SK-N-SH (cell line): ENCODE results near the gene WEE1. TPM values are rescaled to one million over a fixed set of nuclear protein-coding genes. Genes with fewer than 3 reads are reported as not detected.

ENCODE experiments used
- CTCF ChIA-PET: fragments of 300-600, 350-600 bp; formaldehyde crosslinking; extraction: SDS; loops from one replicate; lab custom pipeline; 2021; lab: Yijun Ruan, JAX
- POLR2A ChIA-PET: fragments of 350-600 bp; sonication (Branson Sonifier 250); formaldehyde crosslinking; extraction: SDS; loops from one replicate; lab custom pipeline; 2020; ENCODE audit warnings: antibody characterized with exemption, inconsistent platforms; lab: Yijun Ruan, JAX
- DNase-seq: peaks from one replicate; pipeline ENCODE4 v3.0.0; 2012
- H2AFZ ChIP-seq: fragments of 200-600 bp; sonication (generic); 2 replicates; pipeline ENCODE4 v1.8.1; 2016; ENCODE audit warnings: antibody characterized with exemption, mild to moderate bottlenecking, low read depth
- H3F3A ChIP-seq: fragments of 200-600 bp; sonication (generic); replicated peaks from 2 replicates; pipeline ENCODE3; 2016; ENCODE audit warnings: antibody characterized with exemption, mild to moderate bottlenecking; ENCODE audit not compliant: insufficient read depth
- H3K27ac ChIP-seq, 2 experiments: fragments of 200-500 bp in 1 of 2; fragments of 200-600 bp in 1 of 2; sonication (Bioruptor generic) in 1 of 2; sonication (generic), shearing (Covaris generic) in 1 of 2; 2 replicates each; pipeline versions ENCODE4 v1.5.1 to v1.6.1; 2014 to 2016; ENCODE audit warnings: low read depth in 2 of 2, inconsistent platforms in 1 of 2, low read length in 1 of 2, mild to moderate bottlenecking in 1 of 2, mixed read lengths in 1 of 2
- H3K27me3 ChIP-seq: fragments of 200-600 bp; sonication (generic), shearing (Covaris generic); 2 replicates; pipeline ENCODE4 v1.6.1; 2016; ENCODE audit warnings: mixed run types; ENCODE audit not compliant: insufficient read depth
- H3K36me3 ChIP-seq, 2 experiments: fragments of 200-500 bp in 1 of 2; fragments of 200-600 bp in 1 of 2; sonication (Bioruptor generic) in 1 of 2; sonication (generic) in 1 of 2; replicated peaks in 1 of 2; 2 replicates each; pipeline versions ENCODE3 to v1.5.1; 2014 to 2016; ENCODE audit warnings: low read length in 1 of 2, mild to moderate bottlenecking in 1 of 2; ENCODE audit not compliant: insufficient read depth in 2 of 2, control insufficient read depth in 1 of 2
- H3K4me1 ChIP-seq, 2 experiments: fragments of 200-500 bp in 1 of 2; fragments of 200-600 bp in 1 of 2; sonication (Bioruptor generic) in 1 of 2; sonication (generic), shearing (Covaris generic) in 1 of 2; 2 replicates each; pipeline versions ENCODE4 v1.5.1 to v1.6.1; 2014 to 2016; ENCODE audit warnings: low read depth in 1 of 2, low read length in 1 of 2, mixed run types in 1 of 2; ENCODE audit not compliant: insufficient read depth in 2 of 2, control insufficient read depth in 1 of 2
- H3K4me2 ChIP-seq: fragments of 200-600 bp; sonication (generic), shearing (Covaris generic); 2 replicates; pipeline ENCODE4 v1.6.1; 2017; ENCODE audit warnings: mixed run types
- H3K4me3 ChIP-seq, 2 experiments: fragments of 200-500 bp in 1 of 2; fragments of 200-600 bp in 1 of 2; sonication (Bioruptor generic) in 1 of 2; sonication (generic), shearing (Covaris generic) in 1 of 2; 2 replicates each; pipeline versions ENCODE4 v1.5.1 to v1.8.1; 2014 to 2016; ENCODE audit warnings: low read depth in 2 of 2, inconsistent platforms in 1 of 2, low read length in 1 of 2, mild to moderate bottlenecking in 1 of 2, mixed read lengths in 1 of 2, moderate library complexity in 1 of 2
- H3K79me2 ChIP-seq: fragments of 200-600 bp; sonication (generic); 2 replicates; pipeline ENCODE4 v1.8.1; 2017; ENCODE audit warnings: mild to moderate bottlenecking; ENCODE audit not compliant: insufficient read depth
- H3K9ac ChIP-seq: fragments of 200-600 bp; sonication (generic); 2 replicates; pipeline ENCODE4 v1.6.1; 2017; ENCODE audit warnings: mixed run types
- H3K9me2 ChIP-seq: fragments of 200-600 bp; sonication (generic); 2 replicates; pipeline ENCODE4 v1.6.1; 2017; ENCODE audit warnings: mixed run types
- H3K9me3 ChIP-seq: fragments of 200-600 bp; sonication (generic); 2 replicates; pipeline ENCODE4 v1.6.1; 2017; ENCODE audit warnings: mixed run types, mild to moderate bottlenecking, moderate library complexity
- H4K20me1 ChIP-seq: fragments of 200-600 bp; sonication (generic); 2 replicates; pipeline ENCODE4 v1.6.1; 2017; ENCODE audit warnings: mild to moderate bottlenecking, mixed run types; ENCODE audit not compliant: insufficient read depth
- CTCF ChIP-seq: fragments of 200-600 bp; sonication (generic); IDR thresholded peaks from 2 replicates; pipeline ENCODE4 v1.6.1; 2017; ENCODE audit warnings: antibody characterized with exemption, mild to moderate bottlenecking, moderate library complexity
- ELF1 ChIP-seq: IDR thresholded peaks from 2 replicates; pipeline ENCODE4 v1.4.0; 2012
- EZH2phosphoT487 ChIP-seq: fragments of 200-600 bp; sonication (generic); IDR thresholded peaks from 2 replicates; pipeline ENCODE4 v1.6.1; 2017; ENCODE audit warnings: low read depth, mixed run types, mild to moderate bottlenecking, antibody characterized with exemption, moderate library complexity, borderline replicate concordance
- GABPA ChIP-seq: IDR thresholded peaks from 2 replicates; pipeline ENCODE4 v1.4.0; 2012; ENCODE audit warnings: low read depth, mild to moderate bottlenecking
- GATA2 ChIP-seq: sonication (generic); formaldehyde crosslinking; IDR thresholded peaks from 2 replicates; pipeline ENCODE4 v1.5.0; 2020; ENCODE audit warnings: mild to moderate bottlenecking, missing genetic modification reagents
- IRF3 ChIP-seq: fragments of 150-350 bp; IDR thresholded peaks from 2 replicates; pipeline ENCODE4 v1.6.1; 2016; ENCODE audit warnings: mild to moderate bottlenecking, low read depth, low read length
- MAX ChIP-seq: IDR thresholded peaks from 2 replicates; pipeline ENCODE4 v1.4.0; 2012; ENCODE audit warnings: low read depth
- MEF2A ChIP-seq: IDR thresholded peaks from 2 replicates; pipeline ENCODE4 v1.4.0; 2012; ENCODE audit warnings: low read depth, borderline replicate concordance
- MXI1 ChIP-seq: IDR thresholded peaks from 2 replicates; pipeline ENCODE4 v1.6.1; 2012; ENCODE audit warnings: mild to moderate bottlenecking, low read depth, low read length, improper control_type of control experiment
- NFIC ChIP-seq: IDR thresholded peaks from 2 replicates; pipeline ENCODE4 v1.4.0; 2012; ENCODE audit warnings: borderline replicate concordance
- PBX3 ChIP-seq: IDR thresholded peaks from 2 replicates; pipeline ENCODE4; 2012
- POLR2AphosphoS5 ChIP-seq: IDR thresholded peaks from 2 replicates; pipeline ENCODE4 v1.6.1; 2012; ENCODE audit warnings: low read depth, low read length
- RAD21 ChIP-seq: IDR thresholded peaks from 2 replicates; pipeline ENCODE4 v1.6.1; 2012; ENCODE audit warnings: mild to moderate bottlenecking, low read length
- SMC3 ChIP-seq: IDR thresholded peaks from 2 replicates; pipeline ENCODE4 v1.6.1; 2012; ENCODE audit warnings: low read depth, low read length, improper control_type of control experiment
- TCF12 ChIP-seq: IDR thresholded peaks from 2 replicates; pipeline ENCODE4 v1.4.0; 2012
- USF2 ChIP-seq: fragments of 150-350 bp; IDR thresholded peaks from 2 replicates; pipeline ENCODE4 v1.6.1; 2017; ENCODE audit warnings: antibody characterized with exemption, low read length, low read depth, borderline replicate concordance
- YY1 ChIP-seq: IDR thresholded peaks from 2 replicates; pipeline ENCODE4 v1.4.0; 2012; ENCODE audit warnings: low read depth, mild to moderate bottlenecking
- WGBS: methylation state at CpG from one replicate; pipeline ENCODE4 v1.1.6; 2017; ENCODE audit warnings: low lambda C conversion rate; 5-methylcytosine and 5-hydroxymethylcytosine counted together
- polyA plus RNA-seq, 3 experiments: library from polyadenylated mRNA; depleted of rRNA; stranded (reverse); fragments of >200 nt; gene quantifications; 2 replicates each; pipeline ENCODE4 v1.2.3, GENCODE V29; 2012

The WEE1 gene
- polyA plus RNA-seq, 1 of the 3 experiments (the other 2 are of a cell fraction) = 16.9 TPM

- TF ChIP-seq PBX3 = peak; percentile 65
- no peak for TF ChIP-seq ELF1
- peak; percentile 38; the same call in 1 of the 2 replicates for TF ChIP-seq POLR2AphosphoS5
- TF ChIP-seq EZH2phosphoT487 = no peak
- no peak for TF ChIP-seq USF2
- no peak for TF ChIP-seq IRF3
- 0 out of 2 replicates have a peak, but pooled peaks have one; percentile 14 for TF ChIP-seq MAX
- no peak for TF ChIP-seq GABPA
- peak; percentile 100 for TF ChIP-seq MEF2A
- peak; percentile 73 for TF ChIP-seq NFIC
- peak; percentile 59 for TF ChIP-seq TCF12
- TF ChIP-seq, all 33 proteins: peak for 16
Measured at GRCh38 chr11:9613118-9613829, 39.8 kb downstream of the WEE1 start (continued).

GRCh38 chr11:9613830-9614762 is 40.6 kb downstream of the WEE1 start:
- POLR2A ChIA-PET = no interaction called here
- Histone ChIP-seq H3K9me3 (0 out of 2 replicates have a peak, but pooled peaks cover 4% of the 10 kb centered on the region), H3K9me2 (no peaks in the 10 kb centered on the region), H3F3A (peaks cover 21% of the 10 kb centered on the region), H3K27me3 (no peaks in the 10 kb centered on the region)
- DNase-seq = peak; percentile 82
- peak; percentile 55 for TF ChIP-seq CTCF
- TF ChIP-seq MEF2A = peak; percentile 9; the same call in 1 of the 2 replicates
- no peak for TF ChIP-seq YY1
- TF ChIP-seq RAD21 = peak; percentile 52
- peak; percentile 50; the same call in 1 of the 2 replicates for TF ChIP-seq MXI1
- TF ChIP-seq GATA2 (CRISPR knock-in tag) = 0 out of 2 replicates have a peak, but pooled peaks have one; percentile 9
- TF ChIP-seq SMC3 = peak; percentile 40
- TF ChIP-seq TCF12 = no peak
- TF ChIP-seq, all 33 proteins: peak for 6
- peak overlapping the region; percentile 21 to 29; a peak in 3 of 4 replicates for H3K4me3 ChIP-seq
- H3K79me2 ChIP-seq = no peaks in the 10 kb centered on the region
- CTCF ChIA-PET = interaction anchor here (0.6 to 2.2 kb wide), 24 partner anchors 8 to 587 kb away, joined by 3 to 23 read pairs (median 4); no protein-coding TSS in a partner anchor
- peak overlapping the region; percentile 64 for H3K9ac ChIP-seq
- H3K4me1 ChIP-seq = peaks cover 0 to 15% of the 10 kb centered on the region in 2 experiments; a peak in 2 of 4 replicates
- peak overlapping the region; percentile 22; the same call in 1 of the 2 replicates for H3K4me2 ChIP-seq
- H4K20me1 ChIP-seq = no peaks in the 10 kb centered on the region
- no peaks in the 10 kb centered on the region for H3K36me3 ChIP-seq
- peak overlapping the region in 1 of 2 experiments; percentile 93; a peak in 3 of 4 replicates for H3K27ac ChIP-seq
- WGBS = 55% methylated on average over 29 of the region's 54 CpGs
- H2AFZ ChIP-seq = peak overlapping the region; percentile 88
